ENCODE results near the gene CLSTN2. TPM values are rescaled to one million over a fixed set of nuclear protein-coding genes. Genes with fewer than 3 reads are reported as not detected.

CLSTN2 gene
- total and polyA plus RNA-seq, 9 donors = 28.9 to 263 (median 134) TPM

- no peaks in the 10 kb centered on the region for H3K36me3 ChIP-seq
- no peaks in the 10 kb centered on the region for H3K27me3 ChIP-seq
- DNase-seq = no peak
- no peaks in the 10 kb centered on the region for H3K9me3 ChIP-seq
- no peaks in the 10 kb centered on the region for H3K4me1 ChIP-seq (ENCODE audit: insufficient read depth)
- TF ChIP-seq POLR2A (IDR thresholded peaks at IDR 0.05) (no peak), CTCF (IDR thresholded peaks at IDR 0.05) (no peak), EP300 (IDR thresholded peaks at IDR 0.05) (no peak)
- H3K27ac ChIP-seq = no peak overlapping the region
- H3K4me3 ChIP-seq = no peak overlapping the region
- 50 to 59% (median 53%) methylated on average over 3 of the region's 3 CpGs for whole genome bisulfite sequencing, 3 donors
- intact Hi-C loops (cut with DNase I) = no loop called here
Observed at GRCh38 chr3:140443806-140444205, 508.8 kb downstream of the CLSTN2 start.

- no peaks in the 10 kb centered on the region for H3K27me3 ChIP-seq
- intact Hi-C loops (cut with DNase I) = no loop called here
Observed at GRCh38 chr3:140446734-140447133, 511.7 kb downstream of the CLSTN2 start.

GRCh38 chr3:140447136-140447535 is 512.2 kb downstream of the CLSTN2 start:
- no peaks in the 10 kb centered on the region for H3K27me3 ChIP-seq
- H3K4me3 ChIP-seq = no peak overlapping the region
- intact Hi-C loops (cut with DNase I) = no loop called here
- DNase-seq = no peak
- TF ChIP-seq CTCF (IDR thresholded peaks at IDR 0.05) = no peak
- no peak for TF ChIP-seq EP300 (IDR thresholded peaks at IDR 0.05)
- H3K4me1 ChIP-seq (ENCODE audit: insufficient read depth) = no peaks in the 10 kb centered on the region
- H3K27ac ChIP-seq = no peak overlapping the region
- no peaks in the 10 kb centered on the region for H3K36me3 ChIP-seq
- WGBS, 3 donors = 84 to 91% (median 89%) methylated on average over 6 of the region's 6 CpGs
- no peaks in the 10 kb centered on the region for H3K9me3 ChIP-seq

More at GRCh38 chr3:140446734-140447133, 511.7 kb downstream of the CLSTN2 start:
- H3K4me1 ChIP-seq (ENCODE audit: insufficient read depth) = no peaks in the 10 kb centered on the region
- TF ChIP-seq EP300 (IDR thresholded peaks at IDR 0.05) (no peak), CTCF (IDR thresholded peaks at IDR 0.05) (no peak), POLR2A (IDR thresholded peaks at IDR 0.05) (no peak)
- no peak overlapping the region for H3K4me3 ChIP-seq
- no peak overlapping the region for H3K27ac ChIP-seq
- no peak for DNase-seq
- no peaks in the 10 kb centered on the region for H3K9me3 ChIP-seq
- no peaks in the 10 kb centered on the region for H3K36me3 ChIP-seq
- 75 to 100% (median 97%) methylated on average over 2 of the region's 2 CpGs for WGBS, 3 donors

GRCh38 chr3:140448001-140448400 is 513.0 kb downstream of the CLSTN2 start:
- WGBS, 3 donors = 87 to 98% (median 93%) methylated on average over 3 of the region's 3 CpGs
- Histone ChIP-seq H3K27me3 (no peaks in the 10 kb centered on the region), H3K27ac (no peak overlapping the region), H3K4me1 (ENCODE audit: insufficient read depth) (no peaks in the 10 kb centered on the region), H3K4me3 (no peak overlapping the region), H3K9me3 (no peaks in the 10 kb centered on the region), H3K36me3 (no peaks in the 10 kb centered on the region)
- intact Hi-C loops (cut with DNase I) = no loop called here
- TF ChIP-seq POLR2A (IDR thresholded peaks at IDR 0.05) (no peak), EP300 (IDR thresholded peaks at IDR 0.05) (no peak), CTCF (IDR thresholded peaks at IDR 0.05) (no peak)
- no peak for DNase-seq
